Glomerular visceral epithelial cell (primary cell): ENCODE results near the gene MAPK13.
"Not testable (repeated sequence)": the region's sequence is repeated elsewhere in the genome, so short reads cannot be mapped to it uniquely, and the experiment has no call there.

Experiments
- DNase-seq: peaks from one replicate; pipeline ENCODE4 v3.0.0-alpha.2; 2016; ENCODE audit errors: extremely low spot score

MAPK13 gene

GRCh38 chr6:36114798-36115408, 15.4 kb upstream of the MAPK13 start:
- no peak for DNase-seq

GRCh38 chr6:36115412-36115811, 14.9 kb upstream of the MAPK13 start:
- no peak for DNase-seq

DNA sequence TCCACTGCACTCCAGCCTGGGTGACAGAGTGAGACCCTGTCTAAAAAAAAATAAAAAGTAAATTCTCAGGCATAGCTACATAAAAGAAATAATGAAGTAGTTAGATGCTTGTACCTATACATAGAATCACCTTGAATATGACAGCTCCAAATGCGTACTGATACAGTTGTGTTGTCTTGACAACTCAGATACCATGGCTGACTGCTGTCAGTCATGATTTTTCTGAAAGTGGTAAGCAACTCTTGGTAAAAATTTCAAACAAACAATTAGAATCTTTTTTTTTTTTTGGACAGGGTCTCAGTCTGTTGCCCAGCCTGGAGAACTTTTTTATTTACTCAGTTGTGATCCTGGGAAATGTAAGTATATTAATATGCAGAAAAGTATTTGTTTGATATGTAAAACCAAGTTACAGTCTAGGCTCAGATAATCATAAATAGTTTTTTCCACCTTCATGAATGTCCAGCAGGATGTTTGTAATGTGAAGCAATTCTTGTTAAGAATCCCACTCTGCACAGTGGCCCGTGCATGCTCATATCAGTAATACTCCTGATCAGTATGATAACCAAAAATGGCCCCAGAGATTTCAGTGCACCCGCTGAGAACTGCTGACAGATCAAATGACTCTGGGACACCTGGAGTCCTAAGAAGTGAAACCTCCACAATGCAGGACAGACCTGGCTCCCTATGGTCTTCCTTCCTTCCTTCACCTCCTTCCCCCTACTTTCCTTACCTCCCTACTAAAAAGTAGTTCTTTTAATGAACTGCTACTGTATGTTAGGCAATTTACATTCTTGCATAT, 14.0 kb upstream of the MAPK13 start:
- no peak for DNase-seq

DNA sequence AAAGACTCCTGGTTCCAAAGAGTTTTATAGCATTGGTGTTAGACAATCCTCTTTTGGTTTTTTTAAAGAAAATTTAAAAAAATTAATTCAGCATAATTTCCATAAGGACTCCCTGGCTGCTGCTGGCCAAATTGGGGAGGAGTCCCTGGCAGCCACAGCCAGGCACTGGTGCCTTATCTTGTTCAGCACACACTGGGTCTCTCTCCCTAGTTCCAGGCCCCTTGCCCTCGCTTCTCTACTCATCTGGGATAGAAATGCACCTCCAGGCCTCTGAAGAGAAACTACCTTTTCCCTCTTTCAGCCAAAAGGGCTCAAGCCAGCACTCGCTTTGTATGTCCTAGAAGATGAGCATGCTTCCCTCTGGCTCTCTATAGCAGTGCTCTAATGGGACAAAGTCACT, 13.4 kb upstream of the MAPK13 start:
- no peak for DNase-seq

- DNase-seq, result no peak
Observed at GRCh38 chr6:36117658-36118549, 12.4 kb upstream of the MAPK13 start.

GRCh38 chr6:36118550-36119107, 11.7 kb upstream of the MAPK13 start:
- DNase-seq, result no peak

DNA sequence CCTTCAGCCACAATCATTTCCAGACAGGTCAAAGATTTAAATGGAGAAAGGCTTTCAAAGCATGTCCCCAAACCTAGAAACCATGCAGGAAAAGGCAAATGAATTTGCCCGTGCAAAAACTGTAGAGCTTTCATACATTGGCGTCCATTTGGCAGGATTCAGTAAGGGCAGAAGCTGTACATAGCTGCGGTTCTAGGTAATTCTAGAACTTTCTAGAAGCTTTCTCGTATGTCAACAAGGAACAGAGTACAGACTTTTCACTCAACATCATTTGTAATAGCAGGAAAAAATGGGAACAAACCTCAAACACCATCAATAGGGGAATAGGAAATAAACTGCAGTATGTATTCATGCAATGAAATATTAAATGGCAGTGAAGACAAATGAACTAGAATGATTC, 11.1 kb upstream of the MAPK13 start:
- DNase-seq, result no peak

GRCh38 chr6:36120018-36120417, 10.3 kb upstream of the MAPK13 start:
- DNase-seq, result no peak

- DNase-seq, result no peak
Observed at GRCh38 chr6:36120539-36120938, 9.8 kb upstream of the MAPK13 start.

DNA sequence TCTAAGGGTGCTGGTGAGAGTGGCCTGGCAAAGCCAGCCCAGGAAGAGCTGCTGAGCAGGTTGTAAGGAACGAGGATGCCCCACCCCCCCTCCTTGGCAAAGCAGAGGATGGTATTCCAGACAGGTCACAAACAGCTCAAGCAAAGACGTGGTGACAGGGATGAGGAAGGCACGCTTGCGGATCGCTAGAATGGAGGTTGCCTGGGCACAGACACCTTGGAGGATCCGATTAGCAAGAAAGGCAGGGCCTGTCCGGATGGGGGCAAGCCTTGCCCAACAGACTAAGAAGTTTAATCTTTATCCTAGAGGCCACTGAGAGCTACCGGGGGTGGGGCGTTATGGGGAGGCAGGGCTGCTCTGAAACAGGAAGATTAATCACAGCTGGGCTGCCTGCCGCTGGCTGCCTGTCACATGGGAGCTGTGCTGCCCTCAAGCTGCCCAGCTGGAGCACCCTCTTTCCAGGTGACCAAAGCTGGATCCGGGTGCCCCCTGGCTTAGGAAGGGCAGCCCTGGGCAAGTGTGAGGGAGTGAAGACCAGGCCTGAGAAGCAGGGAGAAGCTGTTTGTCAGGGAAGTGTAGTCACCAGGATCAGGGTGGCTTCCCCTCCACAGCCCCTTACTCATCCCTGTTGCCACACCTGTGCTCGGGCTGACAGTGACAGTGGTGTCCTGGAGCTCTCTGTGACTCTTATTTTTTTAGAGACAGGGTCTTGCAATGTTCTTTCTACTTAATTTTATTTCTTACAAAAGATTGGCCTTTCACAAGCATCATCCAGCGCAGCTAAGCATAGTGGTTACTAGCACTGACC, 9.1 kb upstream of the MAPK13 start:
- DNase-seq, result peak; percentile 74

DNA sequence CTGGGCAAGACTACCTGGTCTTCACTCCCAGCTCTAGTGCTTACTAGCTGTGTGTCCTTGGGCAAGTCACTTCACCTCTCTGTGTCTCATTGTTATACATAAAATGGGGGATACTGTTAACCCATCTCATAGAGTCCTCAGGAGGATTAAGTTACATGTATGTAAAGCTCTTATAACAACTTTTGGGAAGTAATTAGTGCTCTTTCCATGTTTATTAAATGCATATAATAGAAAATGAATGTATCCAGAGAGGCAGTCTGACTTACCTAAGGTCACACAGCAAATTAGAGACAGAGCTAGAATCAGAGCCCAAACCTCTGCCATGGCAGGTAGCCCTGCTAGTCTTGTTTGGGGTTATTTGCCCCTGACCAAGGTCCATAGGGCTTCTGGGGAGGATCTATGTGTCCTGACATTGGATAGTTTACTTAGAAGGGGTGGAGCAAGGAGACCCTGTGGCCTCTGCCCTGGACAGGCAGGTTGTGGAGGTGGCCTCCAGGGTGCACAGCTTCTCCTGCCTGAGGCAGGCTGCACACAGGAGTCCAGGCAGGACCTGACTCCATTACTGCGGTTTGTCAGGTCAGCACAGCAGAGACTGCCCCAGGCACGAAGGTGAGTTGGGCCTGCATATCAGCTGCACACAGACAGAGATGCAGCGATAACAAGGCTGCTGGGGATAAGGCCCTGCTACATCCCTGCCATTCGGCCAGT, 8.4 kb upstream of the MAPK13 start:
- DNase-seq, result no peak

DNA sequence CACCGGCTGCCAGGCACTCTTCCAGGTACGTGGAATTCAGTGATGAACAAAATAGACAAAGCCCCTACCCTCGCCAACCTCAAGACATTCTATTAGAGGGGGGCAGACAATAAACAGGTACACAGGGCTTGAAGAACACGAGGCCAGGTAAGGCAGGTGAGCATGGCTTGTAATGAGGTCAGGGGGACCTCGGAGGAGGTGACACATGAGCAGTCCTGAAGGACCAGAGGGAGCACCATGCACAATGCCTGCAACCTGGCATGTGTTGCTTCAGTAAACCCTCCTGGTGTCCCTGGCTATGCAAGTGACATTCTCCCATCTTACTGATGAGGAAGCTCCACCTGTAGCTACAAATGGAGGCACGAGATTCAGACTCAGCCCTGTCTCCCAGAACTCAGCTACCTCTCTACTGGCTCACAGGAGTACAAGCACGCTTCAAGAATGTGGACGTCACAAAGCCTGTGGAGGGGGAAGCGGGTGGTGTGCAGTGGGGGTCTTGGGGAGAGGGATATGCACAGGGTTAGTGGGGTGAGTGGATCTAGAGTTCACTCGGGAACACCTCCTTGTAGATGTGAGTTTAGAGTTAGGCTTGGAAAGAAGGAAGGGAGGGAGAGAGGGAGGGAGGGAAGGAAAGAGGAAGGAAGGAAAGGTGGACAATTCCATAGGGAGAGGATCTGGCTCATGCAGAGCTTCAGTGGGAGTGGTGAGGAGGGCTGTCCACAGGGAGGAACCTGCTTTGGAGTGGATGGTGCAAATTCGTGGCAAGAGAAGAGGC, 7.6 kb upstream of the MAPK13 start:
- DNase-seq, result no peak

- peak; percentile 72 for DNase-seq
Observed at GRCh38 chr6:36123270-36124139, 6.8 kb upstream of the MAPK13 start.

DNA sequence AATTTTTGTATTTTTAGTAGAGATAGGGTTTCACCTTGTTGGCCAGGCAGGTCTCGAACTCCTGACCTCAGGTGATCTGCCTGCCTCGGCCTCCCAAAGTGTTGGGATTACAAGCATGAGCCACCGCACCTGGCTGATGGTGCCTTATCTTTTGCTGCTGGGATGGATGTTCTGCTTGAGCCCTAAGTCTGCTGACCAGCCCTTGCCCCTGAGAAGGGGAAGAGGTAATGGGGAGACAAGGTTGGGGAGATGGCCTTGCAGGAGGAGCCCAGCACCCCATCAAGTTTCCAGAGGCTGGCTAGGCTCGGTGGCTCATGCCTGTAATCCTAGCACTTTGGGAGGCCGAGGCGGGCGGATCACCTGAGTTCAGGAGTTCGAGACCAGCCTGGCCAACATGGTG, 6.0 kb upstream of the MAPK13 start:
- DNase-seq, result not testable (repeated sequence)

GRCh38 chr6:36124881-36125280, 5.4 kb upstream of the MAPK13 start:
- no peak for DNase-seq

DNA sequence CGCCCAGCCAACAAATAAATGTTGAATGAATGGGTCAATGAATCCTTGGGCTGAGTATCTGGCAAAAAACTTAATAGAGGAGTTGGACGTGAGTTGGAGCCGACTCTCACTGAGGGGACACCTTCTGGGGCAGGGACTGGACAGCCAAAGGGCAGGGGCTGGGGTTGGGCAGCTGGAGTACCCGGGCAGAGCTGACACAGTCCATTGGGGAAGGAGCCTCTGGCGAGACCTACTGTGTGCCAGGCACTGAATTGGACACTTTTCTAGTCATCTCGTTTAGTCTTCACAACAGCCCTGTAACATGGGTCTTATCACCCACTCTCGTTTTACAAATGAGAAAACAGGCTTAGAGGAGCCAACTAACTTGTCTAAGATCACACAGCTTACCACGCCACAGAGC, 4.7 kb upstream of the MAPK13 start:
- DNase-seq, result no peak

GRCh38 chr6:36126121-36126520, 4.2 kb upstream of the MAPK13 start:
- DNase-seq, result no peak

GRCh38 chr6:36126553-36127458, 3.5 kb upstream of the MAPK13 start:
- DNase-seq, result no peak
